GM19328 (cell line): ENCODE data around the gene PLEKHG2.
"Not testable (repeated sequence)": the region's sequence is repeated elsewhere in the genome, so short reads cannot be mapped to it uniquely, and the experiment has no call there.

Source experiments
- ATAC-seq: cut with Tn5 transposase; IDR thresholded peaks from one replicate; pipeline ENCODE4 v1.9.1; 2021; ENCODE audit warnings: mild to moderate bottlenecking, moderate library complexity; ENCODE audit not compliant: unreplicated experiment

PLEKHG2 gene

GRCh38 chr19:39412100-39412866 lies at the start of gene PLEKHG2:
PLEKHG2 (plus strand) TSS chr19:39412669; CDS start chr19:39414087, 1,418 bp downstream.
- ATAC-seq, result peak; percentile 47

GRCh38 chr19:39362682-39363657 lies 49.5 kb upstream of the PLEKHG2 start:
- no peak for ATAC-seq

- no peak for ATAC-seq
These were observed 48.5 kb upstream of the PLEKHG2 start for GRCh38 chr19:39363901-39364457.

- no peak for ATAC-seq
These were observed 46.9 kb upstream of the PLEKHG2 start for GRCh38 chr19:39365531-39365930.

GRCh38 chr19:39369200-39369599 lies 43.3 kb upstream of the PLEKHG2 start:
- ATAC-seq, result no peak

- no peak for ATAC-seq
These were observed 41.7 kb upstream of the PLEKHG2 start for GRCh38 chr19:39370735-39371134.

- ATAC-seq, result no peak
These were observed 40.2 kb upstream of the PLEKHG2 start for GRCh38 chr19:39372047-39372802.

GRCh38 chr19:39372941-39373340 lies 39.5 kb upstream of the PLEKHG2 start:
- ATAC-seq, result no peak

- no peak for ATAC-seq
These were observed 36.5 kb upstream of the PLEKHG2 start for GRCh38 chr19:39375929-39376328.

GRCh38 chr19:39377373-39378362 lies 34.8 kb upstream of the PLEKHG2 start:
- no peak for ATAC-seq

- not testable (repeated sequence) for ATAC-seq
These were observed 33.1 kb upstream of the PLEKHG2 start for GRCh38 chr19:39379366-39379765.

- ATAC-seq, result no peak
These were observed 32.5 kb upstream of the PLEKHG2 start for GRCh38 chr19:39379865-39380396.

GRCh38 chr19:39380521-39381502 lies 31.7 kb upstream of the PLEKHG2 start:
- no peak for ATAC-seq

- no peak for ATAC-seq
These were observed 30.4 kb upstream of the PLEKHG2 start for GRCh38 chr19:39381910-39382611.

GRCh38 chr19:39382991-39383828 lies 29.3 kb upstream of the PLEKHG2 start:
- ATAC-seq, result no peak

- no peak for ATAC-seq
These were observed 27.5 kb upstream of the PLEKHG2 start for GRCh38 chr19:39384839-39385568.
